Left colon (tissue), 2 donors: ENCODE measurements around the gene RCVRN. TPM values are rescaled to one million over a fixed set of nuclear protein-coding genes. Genes with fewer than 3 reads are reported as not detected.

Source experiments
- ATAC-seq: fragments of 200-7000 bp; cut with Tn5 transposase; one replicate; pipeline ENCODE4 v1.9.1; 2020; ENCODE audit warnings: mild to moderate bottlenecking, moderate library complexity
- DNase-seq, 2 donors: peaks; one replicate each; pipeline ENCODE4 v3.0.0-alpha.2; 2020
- intact Hi-C, 2 donors: fragments of 100-400 bp; cut with DNase I in 1 of 2; cut with micrococcal nuclease in 1 of 2; formaldehyde crosslinking; loops; one replicate each; pipeline versions ENCODE4 v1.11.2 to v1.14.0; 2022; cut with DNase I, micrococcal nuclease
- total RNA-seq, 2 donors: library from RNA; stranded (reverse); fragmentation: NEBNext Ultra II Directional; extraction: Animal tissue kit (Norgen Biotek cat#: 25700); gene quantifications; one replicate each; pipeline ENCODE4 v1.2.1, GENCODE V29; 2021
- donor health status: DM: no; HTN: no; CAD: no.
- donor health status: DM: yes; HTN: yes; CAD: no.

The RCVRN gene
- total RNA-seq, 2 donors from 2014 or later, result 0.28 TPM; not detected in 1

DNA sequence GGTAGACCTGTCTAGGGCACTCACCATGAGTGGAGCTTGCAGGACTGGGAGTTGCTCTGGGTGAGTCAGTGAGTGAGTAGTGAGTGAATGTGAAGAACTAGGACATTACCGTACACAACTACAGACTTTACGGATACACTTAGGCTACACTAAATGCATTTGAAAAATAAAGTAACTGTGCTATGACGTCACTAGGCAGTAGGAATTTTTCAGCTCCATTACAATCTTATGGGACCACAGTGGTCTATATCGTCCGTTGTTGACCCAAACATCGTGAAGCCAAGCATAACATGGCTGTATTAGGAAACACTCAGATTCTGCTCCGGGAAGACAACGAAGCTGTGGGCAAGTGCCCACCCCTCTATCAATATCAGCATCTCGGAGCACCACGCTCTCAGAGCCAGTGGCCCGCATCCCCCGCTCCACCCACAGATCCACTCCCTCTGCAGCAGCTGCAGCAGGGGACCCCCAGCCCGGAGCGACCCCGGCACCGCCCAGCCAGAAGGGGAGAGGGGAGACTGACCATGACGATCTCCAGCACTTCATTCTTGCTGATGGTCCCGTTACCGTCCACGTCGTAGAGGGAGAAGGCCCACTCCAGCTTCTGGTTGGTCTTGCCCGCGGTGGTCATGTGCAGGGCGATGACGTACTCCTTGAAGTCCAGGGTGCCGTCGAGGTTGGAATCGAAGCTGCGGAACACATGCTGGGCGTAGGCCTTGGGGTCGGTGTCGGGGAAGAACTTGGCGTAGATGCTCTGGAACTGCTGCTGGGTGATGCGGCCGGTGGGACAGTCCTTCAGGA lies 594 bp downstream of the RCVRN start:
- ATAC-seq (no peak), DNase-seq (no peak)
- intact Hi-C loops, result no loop called here

DNA sequence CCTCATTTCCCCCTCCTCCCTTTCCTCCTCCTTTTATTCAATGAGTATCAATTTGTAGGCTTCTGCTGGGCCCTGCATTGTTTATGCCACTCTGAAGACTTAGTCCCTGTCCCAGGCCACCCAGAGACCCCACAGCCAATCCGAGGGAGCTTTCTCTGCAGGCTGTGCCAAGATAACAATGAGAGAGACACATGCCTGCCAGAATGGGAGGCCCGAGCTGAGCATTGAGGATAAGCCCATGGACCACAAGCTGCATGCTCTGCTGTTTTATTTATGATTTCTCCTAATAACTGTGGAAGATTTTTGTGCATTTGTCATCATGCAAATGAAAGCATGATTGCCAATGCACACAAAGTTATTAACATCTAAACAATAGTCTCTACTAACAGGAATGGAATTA lies 3.0 kb downstream of the RCVRN start:
- DNase-seq, result no peak
- no peak for ATAC-seq

DNA sequence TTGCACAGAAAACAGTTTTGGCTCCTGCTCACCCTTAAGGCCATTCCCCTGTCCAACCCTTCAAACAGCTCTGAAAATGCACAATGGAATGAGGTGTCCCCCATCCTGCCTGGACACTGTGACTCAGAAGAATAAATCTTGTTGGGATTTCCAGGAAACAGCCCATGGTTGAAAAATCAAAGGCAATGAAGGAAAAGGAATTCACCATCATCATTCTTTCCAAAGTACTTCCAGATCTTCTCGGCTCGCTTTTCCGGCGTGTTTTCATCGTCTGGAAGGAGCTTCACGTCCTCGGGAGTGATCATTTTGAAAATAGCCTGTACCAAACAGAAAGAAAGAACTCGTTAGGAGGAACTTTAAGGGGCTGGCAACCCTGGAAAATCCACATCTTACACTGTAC lies 4.3 kb downstream of the RCVRN start:
- ATAC-seq (no peak), DNase-seq (no peak)
- intact Hi-C loops, result no loop called here

More for the DNA sequence above, 3.0 kb downstream of the RCVRN start:
- intact Hi-C loops, result no loop called here

DNA sequence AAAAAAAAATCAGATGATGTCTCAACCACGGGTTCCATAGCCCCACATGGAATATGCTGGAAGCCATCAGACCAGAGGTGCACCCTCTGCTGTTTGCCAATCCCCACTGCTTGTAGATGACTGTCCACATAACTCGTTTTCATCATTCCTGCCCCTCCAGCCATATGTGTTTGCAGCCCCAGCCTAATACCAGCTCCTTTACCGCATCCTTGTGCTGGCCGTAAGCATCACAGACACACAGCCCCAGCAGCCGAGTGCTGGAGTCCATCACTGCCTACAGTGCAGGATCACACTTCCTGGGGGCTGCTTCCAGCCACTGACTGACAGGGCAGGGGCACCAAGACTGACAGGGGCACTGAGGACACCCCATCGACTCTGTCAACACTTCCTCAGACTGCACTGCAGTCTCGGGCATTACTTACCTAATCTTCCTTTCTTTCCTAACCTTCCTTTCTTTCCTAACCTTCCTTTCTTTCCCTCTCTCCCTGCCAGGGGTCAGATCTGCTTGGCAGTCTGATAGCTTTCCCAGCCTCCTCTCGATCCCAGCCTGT lies 5.0 kb downstream of the RCVRN start:
- ATAC-seq, result no peak
- no peak for DNase-seq
- intact Hi-C loops, result no loop called here

DNA sequence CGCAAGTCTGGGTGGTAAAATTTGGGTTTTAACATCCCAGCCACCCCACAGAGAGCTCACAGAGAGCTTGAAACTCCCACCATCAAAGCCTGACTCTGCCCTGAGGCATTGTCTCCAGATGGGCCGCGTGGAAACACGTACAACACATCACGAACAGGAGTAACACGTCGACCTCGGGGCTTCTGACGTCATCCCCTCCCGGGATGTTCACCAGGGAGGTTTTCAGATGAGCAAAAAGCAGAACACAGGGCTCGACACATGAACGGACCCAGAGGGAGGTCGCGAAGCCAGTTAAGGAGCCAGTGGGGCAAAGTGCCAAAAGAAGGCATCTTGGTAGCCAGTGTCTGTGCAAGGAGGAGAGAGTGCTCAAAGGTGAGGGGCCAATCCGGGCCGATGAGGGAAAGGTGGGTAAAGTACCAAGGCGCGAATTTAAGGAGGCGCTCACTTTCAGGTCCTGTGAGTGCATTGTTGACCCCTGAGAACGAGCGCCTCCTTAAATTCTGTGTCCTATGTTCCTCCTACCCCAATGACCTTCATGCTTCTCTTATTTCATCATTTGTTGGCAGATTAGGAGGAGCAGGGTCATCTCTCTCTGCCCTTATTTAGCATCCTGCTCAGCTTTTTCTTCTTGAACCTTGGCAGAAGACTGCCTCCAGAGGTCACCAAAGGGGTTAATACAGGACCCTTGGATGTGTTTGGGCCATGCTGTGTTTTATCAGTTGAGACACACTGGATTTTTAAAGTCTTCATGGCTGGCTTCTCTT lies 5.6 kb downstream of the RCVRN start:
- no peak for DNase-seq
- no peak for ATAC-seq
- intact Hi-C loops, result no loop called here

DNA sequence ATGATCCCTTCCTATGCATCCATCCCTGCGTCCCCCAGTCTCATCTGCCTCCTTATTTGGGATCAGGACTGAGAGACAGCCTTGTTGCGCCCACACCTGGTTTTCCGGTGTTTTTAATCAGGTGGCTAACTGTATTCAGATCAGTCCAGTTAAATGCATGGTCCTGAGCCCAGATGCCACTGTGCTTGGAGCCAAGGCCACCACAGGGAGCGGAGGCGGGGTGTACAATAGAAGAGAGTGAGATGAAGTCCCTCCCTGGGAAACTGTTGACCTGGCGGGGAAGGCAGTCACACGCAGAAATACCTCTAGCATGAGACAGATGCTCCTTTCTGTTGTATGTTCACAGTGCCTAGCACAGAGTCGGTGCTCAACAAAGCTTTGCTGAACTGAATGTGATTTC lies 6.3 kb downstream of the RCVRN start:
- ATAC-seq (no peak), DNase-seq (no peak)
- intact Hi-C loops, result no loop called here

DNA sequence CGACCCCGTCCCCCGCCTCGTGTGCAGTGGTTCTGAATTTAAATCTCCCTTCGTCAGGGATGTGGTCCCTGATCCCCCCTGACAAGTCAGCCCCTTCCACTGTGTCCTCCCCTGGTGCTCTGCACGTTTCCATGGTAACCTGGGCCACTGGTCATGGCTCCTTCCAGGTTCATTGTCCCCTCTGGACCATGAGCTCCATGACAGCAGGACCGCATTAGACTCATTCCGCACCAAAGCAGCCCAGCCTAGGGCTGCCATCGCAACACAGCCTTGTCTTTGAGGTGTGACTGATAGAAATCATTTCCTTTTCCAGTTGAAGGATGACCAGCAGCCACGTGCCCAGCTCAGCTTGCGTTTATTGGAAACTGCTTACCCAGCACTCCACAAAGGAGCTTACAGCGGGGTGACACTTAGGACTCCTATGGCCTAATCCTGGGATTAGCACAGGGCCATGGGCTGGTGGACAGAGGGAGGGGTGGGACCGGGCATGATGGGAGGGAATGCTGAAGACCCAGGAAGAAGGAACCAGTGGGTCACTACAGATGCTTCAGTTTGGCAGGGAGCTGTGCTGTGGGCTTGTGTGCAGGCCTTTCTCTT lies 7.6 kb downstream of the RCVRN start:
- no peak for ATAC-seq

DNA sequence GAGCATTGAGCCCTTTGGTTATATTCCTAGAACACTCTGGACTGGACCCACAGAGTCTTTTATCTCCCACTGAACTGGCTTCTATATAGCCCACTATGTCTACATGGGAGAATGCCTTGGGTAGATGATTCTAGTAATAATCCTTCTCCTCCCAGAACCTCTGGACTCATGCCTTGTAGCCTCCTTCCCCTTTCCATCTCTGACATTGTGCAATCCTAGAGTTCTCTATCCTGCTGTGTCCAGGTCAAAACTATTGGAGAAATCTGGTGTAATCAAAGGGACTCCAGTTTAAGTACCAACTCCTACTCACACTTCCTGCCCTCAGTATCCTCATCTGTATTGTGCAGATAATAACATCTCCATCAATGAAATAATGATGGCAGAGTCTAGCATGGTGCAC lies 9.1 kb downstream of the RCVRN start:
- ATAC-seq (no peak), DNase-seq (no peak)
- intact Hi-C loops, result no loop called here

More for the DNA sequence above, 7.6 kb downstream of the RCVRN start:
- DNase-seq, result no peak
- intact Hi-C loops, result no loop called here

DNA sequence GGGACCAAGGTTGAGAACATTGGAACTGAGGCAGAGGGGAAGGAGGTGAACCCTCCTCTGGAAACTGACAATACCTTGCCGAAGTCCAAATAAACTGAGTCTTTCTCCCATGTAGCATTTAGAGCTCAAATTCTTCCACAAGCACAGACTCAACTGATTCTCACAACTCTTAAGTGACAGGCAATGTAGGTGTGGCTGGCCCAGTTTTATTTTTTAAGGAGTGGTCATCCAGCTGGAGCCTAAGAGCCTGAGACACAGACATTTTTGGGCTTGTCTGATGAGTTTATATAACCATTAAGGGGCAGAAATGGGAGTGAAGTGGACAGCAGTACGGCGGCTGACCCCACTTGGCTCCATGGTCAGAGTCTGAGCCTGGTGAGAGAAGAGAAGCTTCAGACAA lies 10.8 kb downstream of the RCVRN start:
- intact Hi-C loops, result no loop called here

DNA sequence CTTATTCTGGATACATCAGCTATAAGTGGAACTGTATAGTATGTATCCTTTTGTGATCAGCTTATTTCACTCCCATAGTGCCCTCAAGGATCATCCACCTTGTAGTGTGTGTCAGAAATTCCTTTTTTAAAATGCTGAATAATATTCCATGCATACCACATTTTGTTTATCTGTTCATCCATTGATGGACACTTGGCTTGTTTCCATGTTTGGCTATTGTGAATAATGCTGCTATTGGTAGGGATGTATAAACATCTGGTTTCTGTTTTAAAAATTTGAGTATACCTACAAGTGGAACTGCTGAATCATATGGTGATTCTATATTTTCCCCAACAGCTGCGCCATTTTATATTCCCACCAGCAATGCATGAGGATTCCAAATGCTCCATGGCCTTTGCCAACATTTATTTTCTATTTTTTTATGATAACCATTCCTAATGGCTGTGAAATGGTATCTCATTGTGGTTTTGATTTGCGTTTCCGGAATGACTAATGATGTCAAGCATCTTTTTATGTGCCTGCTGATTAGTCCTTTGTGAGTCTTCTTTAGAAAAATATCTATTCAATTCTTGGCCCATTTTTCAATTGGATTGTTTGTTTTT lies 11.6 kb downstream of the RCVRN start:
- ATAC-seq (no peak), DNase-seq (no peak)
- intact Hi-C loops, result no loop called here

More for the DNA sequence above, 10.8 kb downstream of the RCVRN start:
- no peak for DNase-seq
- ATAC-seq, result no peak

DNA sequence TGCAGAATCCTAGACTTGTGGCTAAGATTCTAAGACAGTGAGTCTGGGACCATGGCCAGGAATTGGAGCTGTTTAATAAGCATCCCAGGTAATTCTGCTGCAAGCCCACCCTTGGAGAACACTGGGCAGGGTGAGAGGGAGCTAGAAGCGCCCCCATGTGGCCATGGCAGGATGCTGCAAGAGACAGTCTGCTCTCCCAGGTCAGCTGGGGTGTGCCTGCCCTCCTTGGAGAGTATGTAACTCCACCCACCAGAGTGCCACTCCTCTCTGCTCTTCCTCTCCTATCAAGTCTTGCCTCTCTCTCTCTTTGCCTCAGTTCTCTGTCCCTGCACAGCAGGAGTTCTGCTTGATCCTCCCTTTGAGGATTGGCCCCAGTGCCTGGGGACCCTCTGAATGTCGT lies 14.9 kb downstream of the RCVRN start:
- DNase-seq (no peak), ATAC-seq (no peak)
- intact Hi-C loops, result no loop called here

DNA sequence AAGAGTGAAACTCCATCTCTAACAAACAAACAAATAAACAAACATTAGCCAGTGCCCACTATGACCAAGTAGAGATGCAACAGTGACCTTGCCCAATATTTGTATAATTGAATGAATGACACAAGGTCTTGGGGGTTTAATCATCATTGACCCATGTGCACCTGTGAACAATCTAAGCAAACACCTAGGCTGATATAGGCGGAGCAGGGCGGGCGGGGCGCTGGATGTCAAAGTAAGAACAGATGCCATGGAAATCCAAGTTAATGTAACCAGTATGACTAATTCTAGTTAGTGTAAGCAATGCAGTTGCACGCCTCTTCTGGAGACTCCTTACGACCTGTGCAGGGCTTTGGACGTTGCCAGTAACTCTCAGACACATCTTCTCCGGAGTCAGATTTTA lies 17.6 kb downstream of the RCVRN start:
- ATAC-seq (no peak), DNase-seq (no peak)
- intact Hi-C loops, result loop anchor here in 1 of 2 donors (10.0 kb wide), 1 partner anchor 83 kb away; no protein-coding TSS in a partner anchor

DNA sequence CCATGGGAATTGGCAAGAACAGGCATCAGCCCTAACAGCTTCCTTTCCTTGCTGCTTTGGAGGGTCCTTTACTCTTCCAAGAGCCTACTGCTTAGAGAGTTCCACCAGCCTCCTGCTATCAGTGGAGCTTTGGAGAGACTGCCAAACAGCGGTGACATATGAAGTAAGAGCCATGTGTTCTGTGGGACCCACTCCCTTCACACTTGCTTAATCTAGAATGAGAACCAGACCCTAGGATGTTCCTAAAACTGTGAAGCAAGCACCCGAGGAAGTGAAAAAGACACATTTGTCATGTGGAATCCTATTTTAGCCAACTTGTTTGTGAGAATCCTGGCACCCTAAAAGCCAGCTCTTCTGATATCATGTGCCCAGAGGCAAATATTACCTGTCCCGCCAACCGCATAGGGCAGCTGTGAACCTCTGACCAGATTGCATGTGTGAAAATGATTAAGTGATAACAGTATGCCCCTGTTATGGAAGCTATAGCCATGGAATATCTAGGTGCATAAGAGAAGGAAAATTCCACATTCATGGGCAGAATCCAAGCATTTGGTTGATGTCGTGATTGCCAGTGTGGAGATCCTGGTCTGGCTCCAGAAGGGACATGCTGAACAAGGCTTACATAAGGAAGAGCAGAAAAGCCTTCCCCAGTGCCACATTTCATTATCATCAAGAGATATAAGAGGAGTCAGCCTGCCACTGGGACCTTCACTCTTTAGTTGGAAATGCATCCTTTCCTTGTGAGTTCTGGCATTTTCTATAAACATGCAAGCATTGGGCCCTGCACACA lies 18.7 kb downstream of the RCVRN start:
- intact Hi-C loops, result loop anchor here in 1 of 2 donors (10.0 kb wide), 1 partner anchor 82 kb away; no protein-coding TSS in a partner anchor
- DNase-seq (no peak), ATAC-seq (no peak)

DNA sequence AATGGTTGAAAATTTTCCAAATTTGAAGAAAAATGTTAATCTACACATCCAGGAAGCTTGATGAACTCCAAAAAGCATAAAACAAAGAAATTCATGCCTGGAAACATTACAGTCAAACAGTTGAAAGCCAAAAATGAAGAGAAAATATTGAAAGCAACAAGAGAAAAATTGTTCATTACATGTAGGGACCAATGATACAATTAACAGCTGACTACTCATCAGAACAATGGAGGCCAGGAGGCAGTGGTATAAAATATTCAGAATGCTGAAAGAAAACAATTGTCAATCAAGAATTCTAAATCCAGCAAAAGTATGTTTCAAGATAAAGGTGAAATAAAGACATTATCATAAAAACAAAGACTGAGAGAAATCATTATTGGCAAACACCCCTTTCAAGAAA lies 21.6 kb downstream of the RCVRN start:
- intact Hi-C loops, result loop anchor here in 1 of 2 donors (10.0 kb wide), 1 partner anchor 79 kb away; no protein-coding TSS in a partner anchor
- no peak for ATAC-seq
- no peak for DNase-seq

DNA sequence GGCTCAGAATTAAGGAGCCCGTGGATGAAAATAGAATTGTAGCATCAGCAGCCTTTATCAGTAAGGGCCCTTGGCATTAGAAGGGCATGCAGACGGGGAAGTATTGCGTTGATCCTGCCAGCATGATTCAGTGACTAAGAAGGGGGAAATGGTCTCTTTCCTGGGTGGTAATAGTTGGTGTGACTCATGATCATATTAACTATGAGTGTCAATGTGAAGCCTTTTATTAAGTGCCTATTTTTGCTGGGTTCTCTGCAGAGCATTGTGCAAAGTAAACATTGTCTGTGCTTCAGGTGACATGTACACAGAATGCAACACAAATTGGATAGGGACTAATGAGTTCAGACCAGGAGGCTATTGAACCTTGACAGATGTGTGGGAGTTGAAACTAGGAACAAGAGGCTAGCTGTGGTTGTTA lies 24.5 kb downstream of the RCVRN start:
- intact Hi-C loops, result loop anchor here in 1 of 2 donors (10.0 kb wide), 1 partner anchor 76 kb away; no protein-coding TSS in a partner anchor
- DNase-seq (no peak), ATAC-seq (no peak)

DNA sequence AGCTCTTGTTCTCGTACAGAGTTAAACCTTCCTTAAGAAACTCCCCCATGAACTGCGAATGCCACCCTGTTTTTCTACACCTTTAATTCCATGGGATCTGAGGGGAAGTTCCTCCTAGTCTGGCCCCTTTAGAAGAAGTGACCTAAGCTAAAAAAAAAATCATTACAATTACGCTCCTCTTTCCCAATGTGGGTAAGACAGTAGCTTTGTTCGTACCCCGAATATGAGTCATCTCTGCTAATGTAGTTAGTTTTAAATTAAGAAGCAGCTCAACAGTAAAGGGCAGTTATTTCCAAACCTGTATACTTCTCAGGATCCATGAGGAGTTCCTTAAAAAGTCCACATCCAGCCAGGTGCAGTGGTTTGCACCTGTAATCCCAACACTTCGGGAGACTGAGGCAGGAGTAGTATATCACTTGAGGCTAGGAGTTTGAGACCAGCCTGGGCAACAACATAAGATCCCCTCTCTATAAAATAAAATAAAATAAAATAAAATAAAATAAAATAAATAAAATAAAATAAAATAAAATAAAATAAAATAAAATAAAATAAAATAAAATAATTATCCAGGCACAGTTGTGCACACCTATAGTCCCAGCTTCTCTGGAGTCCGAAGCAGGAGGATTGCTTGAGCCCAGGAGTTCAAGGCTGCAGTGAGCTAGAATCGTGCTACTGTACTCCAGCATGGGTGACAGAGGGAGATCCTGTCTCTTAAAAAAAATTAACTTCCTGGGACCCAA lies 26.1 kb downstream of the RCVRN start:
- intact Hi-C loops, result no loop called here
- DNase-seq, result no peak
- ATAC-seq, result no peak

DNA sequence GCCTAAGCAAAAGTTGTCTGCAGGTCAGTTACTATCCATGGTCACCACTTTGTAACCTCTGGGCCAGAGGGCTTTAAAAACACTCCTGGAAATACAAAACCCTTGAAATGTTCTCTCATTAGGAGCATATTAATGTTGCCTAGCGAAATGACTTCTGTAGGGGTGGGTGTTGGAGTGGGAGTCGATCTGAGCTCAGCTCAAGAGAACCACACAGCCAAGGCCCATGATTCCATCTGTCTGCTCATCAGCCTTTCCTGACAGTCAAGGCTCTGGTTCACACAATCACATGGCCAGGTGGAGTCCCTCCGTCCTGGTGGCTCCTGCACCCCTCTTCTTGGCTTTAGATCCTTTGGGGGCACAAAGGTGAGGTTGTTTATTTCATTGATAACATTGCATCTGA lies 26.7 kb downstream of the RCVRN start:
- DNase-seq (no peak), ATAC-seq (no peak)
- intact Hi-C loops, result no loop called here

DNA sequence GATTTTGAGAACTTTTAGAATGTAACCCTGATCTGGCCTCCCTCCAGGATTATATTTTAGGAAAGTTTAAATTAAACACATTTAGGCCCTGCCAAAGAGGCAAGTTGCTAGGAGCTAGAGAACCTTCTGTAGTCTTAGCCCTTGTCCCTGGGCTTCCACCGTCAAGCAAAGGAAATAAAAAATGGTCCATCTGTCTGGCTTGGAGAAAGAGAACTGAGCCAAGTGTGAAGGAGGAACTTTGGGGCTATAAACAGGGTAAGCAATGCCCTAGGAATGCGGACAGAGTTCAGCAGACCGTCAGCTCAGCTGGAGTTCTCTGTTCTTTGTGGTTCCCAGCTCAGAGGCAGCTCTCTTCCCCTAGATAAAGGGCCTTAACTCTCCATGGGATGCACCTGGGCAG lies 29.6 kb downstream of the RCVRN start:
- DNase-seq (no peak), ATAC-seq (no peak)
- intact Hi-C loops, result no loop called here
